GM10248 (cell line): ENCODE measurements around the gene SERHL2.
"Not testable (repeated sequence)": the region's sequence is repeated elsewhere in the genome, so short reads cannot be mapped to it uniquely, and the experiment has no call there.

ENCODE experiments used
- CTCF ChIA-PET: fragments of 300-600 bp; sonication (Branson Sonifier 250); formaldehyde crosslinking; extraction: SDS; loops from one replicate; lab custom pipeline; 2021; ENCODE audit warnings: antibody characterized with exemption; lab: Yijun Ruan, JAX
- POLR2A ChIA-PET: fragments of 350-650 bp; sonication (Branson Sonifier 250); formaldehyde crosslinking; extraction: SDS; loops from one replicate; lab custom pipeline; 2020; ENCODE audit warnings: antibody characterized with exemption; lab: Yijun Ruan, JAX
- DNase-seq: peaks from one replicate; pipeline ENCODE4 v3.0.0; 2012; ENCODE audit errors: extremely low spot score
- CTCF ChIP-seq: IDR thresholded peaks from 2 replicates; pipeline ENCODE4 v1.5.1; 2012; ENCODE audit warnings: mild to moderate bottlenecking, low read depth; ENCODE audit errors: extremely low read depth, missing control alignments, control extremely low read depth

Gene SERHL2

GRCh38 chr22:42615092-42615859 is 61.5 kb downstream of the SERHL2 start:
- CTCF ChIA-PET = interaction anchor here (1.3 to 1.8 kb wide), 5 partner anchors 17 to 475 kb away, joined by 3 to 6 read pairs (median 3); no protein-coding TSS in a partner anchor

GRCh38 chr22:42615860-42616175 is 62.1 kb downstream of the SERHL2 start:
- POLR2A ChIA-PET = interaction anchor here (0.7 to 2.4 kb wide), 15 partner anchors 8 to 757 kb away, joined by 3 to 17 read pairs (median 4); partner anchors contain the start of genes ARFGAP3 and CYB5R3

More at GRCh38 chr22:42615092-42615859, 61.5 kb downstream of the SERHL2 start:
- POLR2A ChIA-PET = interaction anchor here (0.5 to 2.4 kb wide), 17 partner anchors 8 to 756 kb away, joined by 3 to 17 read pairs (median 3); partner anchors contain the start of genes ARFGAP3 and CYB5R3
- TF ChIP-seq CTCF = no peak
- DNase-seq = peak; percentile 84

GRCh38 chr22:42617155-42617983 is 63.6 kb downstream of the SERHL2 start:
- CTCF ChIA-PET = interaction anchor here (2.1 kb wide), 1 partner anchor 26 kb away, joined by 4 read pairs; no protein-coding TSS in a partner anchor
- DNase-seq = no peak
- POLR2A ChIA-PET = interaction anchor here (0.6 kb wide), 1 partner anchor 115 kb away, joined by 6 read pairs; no protein-coding TSS in a partner anchor
- TF ChIP-seq CTCF = no peak

More at GRCh38 chr22:42615860-42616175, 62.1 kb downstream of the SERHL2 start:
- CTCF ChIA-PET = interaction anchor here (1.3 to 2.1 kb wide), 4 partner anchors 17 to 36 kb away, joined by 3 to 6 read pairs (median 4); no protein-coding TSS in a partner anchor
- not testable (repeated sequence) for DNase-seq

- POLR2A ChIA-PET = no interaction called here
- CTCF ChIA-PET = interaction anchor here (2.7 to 5.7 kb wide), 3 partner anchors 21 to 248 kb away, joined by 12 to 61 read pairs (median 15); partner anchors contain the start of gene ATP5MGL
- no peak for DNase-seq
- TF ChIP-seq CTCF = no peak
Observed at GRCh38 chr22:42619261-42620063, 65.7 kb downstream of the SERHL2 start.

GRCh38 chr22:42620084-42620483 is 66.3 kb downstream of the SERHL2 start:
- CTCF ChIA-PET = interaction anchor here (1.6 to 5.7 kb wide), 5 partner anchors 11 to 247 kb away, joined by 3 to 61 read pairs (median 12); partner anchors contain the start of gene ATP5MGL
- no peak for DNase-seq
- no peak for TF ChIP-seq CTCF
- POLR2A ChIA-PET = no interaction called here

- DNase-seq = peak; percentile 88
- TF ChIP-seq CTCF = peak; percentile 90
- POLR2A ChIA-PET = no interaction called here
- CTCF ChIA-PET = interaction anchor here (0.5 to 5.7 kb wide), 18 partner anchors 9 to 463 kb away, joined by 3 to 61 read pairs (median 4); partner anchors contain the start of genes ARFGAP3, ATP5MGL and CYB5R3
Observed at GRCh38 chr22:42621505-42622002, 67.8 kb downstream of the SERHL2 start.
